ENCODE measurements around the gene CDON. TPM values are rescaled to one million over a fixed set of nuclear protein-coding genes. Genes with fewer than 3 reads are reported as not detected.

CDON gene, protein sequence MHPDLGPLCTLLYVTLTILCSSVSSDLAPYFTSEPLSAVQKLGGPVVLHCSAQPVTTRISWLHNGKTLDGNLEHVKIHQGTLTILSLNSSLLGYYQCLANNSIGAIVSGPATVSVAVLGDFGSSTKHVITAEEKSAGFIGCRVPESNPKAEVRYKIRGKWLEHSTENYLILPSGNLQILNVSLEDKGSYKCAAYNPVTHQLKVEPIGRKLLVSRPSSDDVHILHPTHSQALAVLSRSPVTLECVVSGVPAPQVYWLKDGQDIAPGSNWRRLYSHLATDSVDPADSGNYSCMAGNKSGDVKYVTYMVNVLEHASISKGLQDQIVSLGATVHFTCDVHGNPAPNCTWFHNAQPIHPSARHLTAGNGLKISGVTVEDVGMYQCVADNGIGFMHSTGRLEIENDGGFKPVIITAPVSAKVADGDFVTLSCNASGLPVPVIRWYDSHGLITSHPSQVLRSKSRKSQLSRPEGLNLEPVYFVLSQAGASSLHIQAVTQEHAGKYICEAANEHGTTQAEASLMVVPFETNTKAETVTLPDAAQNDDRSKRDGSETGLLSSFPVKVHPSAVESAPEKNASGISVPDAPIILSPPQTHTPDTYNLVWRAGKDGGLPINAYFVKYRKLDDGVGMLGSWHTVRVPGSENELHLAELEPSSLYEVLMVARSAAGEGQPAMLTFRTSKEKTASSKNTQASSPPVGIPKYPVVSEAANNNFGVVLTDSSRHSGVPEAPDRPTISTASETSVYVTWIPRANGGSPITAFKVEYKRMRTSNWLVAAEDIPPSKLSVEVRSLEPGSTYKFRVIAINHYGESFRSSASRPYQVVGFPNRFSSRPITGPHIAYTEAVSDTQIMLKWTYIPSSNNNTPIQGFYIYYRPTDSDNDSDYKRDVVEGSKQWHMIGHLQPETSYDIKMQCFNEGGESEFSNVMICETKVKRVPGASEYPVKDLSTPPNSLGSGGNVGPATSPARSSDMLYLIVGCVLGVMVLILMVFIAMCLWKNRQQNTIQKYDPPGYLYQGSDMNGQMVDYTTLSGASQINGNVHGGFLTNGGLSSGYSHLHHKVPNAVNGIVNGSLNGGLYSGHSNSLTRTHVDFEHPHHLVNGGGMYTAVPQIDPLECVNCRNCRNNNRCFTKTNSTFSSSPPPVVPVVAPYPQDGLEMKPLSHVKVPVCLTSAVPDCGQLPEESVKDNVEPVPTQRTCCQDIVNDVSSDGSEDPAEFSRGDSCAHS (N-terminal part only)
- 35.2 TPM for total RNA-seq

GRCh38 chr11:126062679-126063506, at the start of gene CDON:
TSS of gene CDON (minus strand) at chr11:126062866. CDS start at chr11:126023476, 39,390 bp downstream.
- peak; percentile 98 for DNase-seq

DNA sequence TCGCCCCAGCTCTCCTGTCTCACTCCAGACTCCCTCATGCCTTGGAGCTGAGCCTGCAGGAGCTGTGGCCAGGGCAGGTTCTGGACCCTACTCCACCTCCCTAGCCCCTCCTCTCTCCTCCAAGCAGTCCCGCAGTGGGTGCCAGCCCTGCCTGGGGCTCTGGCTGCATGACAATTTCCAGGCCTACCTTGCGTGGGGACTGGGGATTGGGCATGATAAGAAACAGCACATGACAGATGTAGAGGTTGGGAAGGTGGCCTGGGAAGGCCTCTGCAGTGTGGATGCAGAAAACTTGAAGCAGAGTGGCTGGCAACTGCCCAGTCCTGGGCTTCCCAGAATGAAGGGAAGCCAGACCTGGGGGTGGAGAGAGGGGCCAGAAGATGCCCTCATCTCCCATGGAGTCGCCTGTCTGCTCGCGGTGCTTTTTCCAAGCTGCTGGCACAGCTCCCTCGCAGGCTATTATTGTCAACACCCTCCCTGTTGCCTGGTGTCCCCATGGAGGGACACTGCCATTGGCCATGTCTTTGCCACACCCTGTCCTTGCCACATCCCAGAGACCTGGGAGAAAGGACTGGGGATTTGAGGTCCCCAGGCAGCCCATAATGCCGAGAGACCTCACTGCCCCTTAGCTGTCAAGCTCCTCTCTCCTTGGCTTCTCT, 48.9 kb upstream of the CDON start:
- DNase-seq: peak; percentile 60

- DNase-seq: no peak
Measured at GRCh38 chr11:126109941-126110731, 47.5 kb upstream of the CDON start.

GRCh38 chr11:126106594-126107328, 44.1 kb upstream of the CDON start:
- no peak for DNase-seq

DNA sequence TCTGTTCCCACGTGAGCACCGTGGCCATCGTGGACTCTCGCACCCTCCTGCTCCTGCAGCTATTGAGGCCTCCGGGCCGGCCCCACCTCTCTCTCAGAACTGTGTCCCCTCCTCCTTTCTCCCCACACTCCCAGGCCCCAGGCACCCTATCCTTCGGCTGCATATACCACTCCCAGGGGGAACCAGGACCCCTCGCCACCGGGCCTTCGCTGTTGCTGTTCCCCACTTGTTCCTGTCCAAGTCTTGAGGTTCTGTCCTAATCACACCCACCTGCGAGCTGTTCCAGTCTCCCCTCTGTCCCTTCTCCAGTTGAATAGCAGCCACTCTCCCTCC, 43.0 kb upstream of the CDON start:
- no peak for DNase-seq

- no peak for DNase-seq
Measured at GRCh38 chr11:126105022-126105747, 42.5 kb upstream of the CDON start.

- DNase-seq: peak; percentile 80
Measured at GRCh38 chr11:126104420-126104819, 41.8 kb upstream of the CDON start.

DNA sequence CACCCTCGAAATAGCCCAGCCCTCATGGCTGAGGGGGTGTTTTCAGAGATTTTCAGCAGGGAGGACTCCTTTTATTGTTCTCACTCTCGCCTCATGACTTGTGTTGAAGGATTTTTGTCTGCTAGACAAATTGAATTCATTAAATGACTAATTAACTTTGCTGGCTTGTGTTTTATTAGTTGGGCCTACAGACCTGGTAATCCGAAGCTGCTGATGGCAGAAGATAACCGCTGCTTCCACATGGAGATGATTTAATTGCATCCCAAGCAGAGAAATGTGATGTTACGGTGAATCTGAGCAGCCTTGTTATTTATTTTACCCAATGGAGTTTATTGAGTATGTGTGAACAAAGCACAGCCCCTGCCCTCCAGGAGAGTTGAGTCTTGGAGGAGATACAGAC, 40.5 kb upstream of the CDON start:
- DNase-seq: no peak

GRCh38 chr11:126102436-126102981, 39.8 kb upstream of the CDON start:
- DNase-seq: peak; percentile 74

DNA sequence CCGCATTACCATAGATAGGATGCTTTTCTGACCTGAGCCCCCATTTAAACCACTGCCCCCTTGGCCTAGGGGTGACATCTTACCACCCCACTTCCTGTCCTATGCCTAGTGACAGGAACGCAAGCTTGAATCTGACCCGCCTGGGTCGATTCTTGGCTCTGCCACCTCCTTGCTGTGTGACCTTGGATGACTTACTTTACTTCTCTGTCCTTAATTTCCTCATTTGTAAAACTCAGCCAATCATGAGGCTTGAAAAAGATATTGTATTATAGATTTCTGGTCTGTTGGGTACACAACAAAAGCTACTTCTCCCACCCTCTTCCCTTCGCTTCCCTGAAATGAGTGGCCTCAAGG, 39.2 kb upstream of the CDON start:
- no peak for DNase-seq

GRCh38 chr11:126101251-126101929, 38.7 kb upstream of the CDON start:
- DNase-seq: no peak

- DNase-seq: no peak
Measured at GRCh38 chr11:126100716-126101115, 38.0 kb upstream of the CDON start.

GRCh38 chr11:126098204-126098769, 35.6 kb upstream of the CDON start:
- DNase-seq: no peak

GRCh38 chr11:126095745-126096144, 33.1 kb upstream of the CDON start:
- DNase-seq: no peak

DNA sequence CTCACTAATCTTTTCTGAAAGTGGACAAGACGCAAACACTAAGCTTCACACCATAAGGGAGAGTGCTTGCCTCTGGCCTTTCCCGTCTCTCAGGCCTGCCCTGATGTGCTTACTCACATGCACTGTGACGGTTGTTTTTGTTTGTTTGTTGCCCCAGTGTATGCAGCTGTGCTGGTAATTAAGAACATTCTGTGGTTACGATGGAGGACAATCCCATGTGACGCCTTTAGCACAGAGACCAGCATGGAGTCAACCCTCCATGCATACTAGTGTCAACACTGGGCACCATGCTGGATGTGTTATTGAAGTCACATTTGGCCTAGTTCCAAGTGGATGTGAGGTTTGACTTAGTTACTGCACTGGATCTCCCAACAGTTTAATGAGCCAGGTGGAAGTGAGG, 27.8 kb upstream of the CDON start:
- DNase-seq: no peak

- DNase-seq: no peak
Measured at GRCh38 chr11:126088999-126089398, 26.3 kb upstream of the CDON start.

DNA sequence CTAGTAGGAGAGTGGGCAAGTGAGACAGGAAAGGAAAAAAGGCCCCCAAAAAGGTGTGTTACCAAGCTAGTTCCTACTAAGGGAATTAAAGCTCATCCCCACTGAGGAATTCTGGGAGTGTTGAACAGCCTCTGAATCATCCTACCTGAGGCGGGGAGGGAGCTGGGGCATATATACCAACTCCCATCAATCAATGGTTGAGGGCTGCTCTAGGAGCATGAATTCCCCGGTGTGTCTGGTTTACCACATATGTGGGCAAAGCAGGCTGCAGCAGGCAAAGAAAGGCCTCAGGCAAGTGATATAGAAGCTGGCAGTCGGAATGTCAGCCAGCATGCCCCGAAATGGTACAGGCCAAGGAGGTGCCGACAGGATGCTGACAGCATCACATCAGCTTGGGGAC, 23.6 kb upstream of the CDON start:
- no peak for DNase-seq

GRCh38 chr11:126084608-126084912, 21.9 kb upstream of the CDON start:
- no peak for DNase-seq
